HepG2 (cell line): ENCODE data around the gene NTM.

Experiments used
- CTCF ChIP-seq: sonication (generic); formaldehyde crosslinking; IDR thresholded peaks from 2 replicates; pipeline ENCODE4 v1.5.0; 2020; ENCODE audit warnings: mild to moderate bottlenecking, missing genetic modification reagents, moderate library complexity
- ESRRA ChIP-seq: sonication (generic); formaldehyde crosslinking; IDR thresholded peaks from 2 replicates; pipeline ENCODE4 v1.5.1; 2020; ENCODE audit warnings: mild to moderate bottlenecking, low read depth, missing genetic modification reagents
- GTF3A ChIP-seq: sonication (generic); formaldehyde crosslinking; conservative IDR thresholded peaks from 2 replicates; pipeline ENCODE4 v1.4.0; 2020; ENCODE audit warnings: mild to moderate bottlenecking, missing genetic modification reagents
- IRF2 ChIP-seq: IDR thresholded peaks from 2 replicates; pipeline ENCODE4 v1.6.1; 2018; ENCODE audit warnings: missing genetic modification reagents, missing compliant biosample characterization
- SRF ChIP-seq: IDR thresholded peaks from 2 replicates; pipeline ENCODE4 v1.6.1; 2011; ENCODE audit warnings: mild to moderate bottlenecking, low read depth, low read length, moderate library complexity
- TEAD3 ChIP-seq: optimal IDR thresholded peaks from 2 replicates; pipeline ENCODE3; 2016; ENCODE audit warnings: borderline replicate concordance
- ZKSCAN1 ChIP-seq: fragments of 150-350 bp; IDR thresholded peaks from 2 replicates; pipeline ENCODE4 v1.6.1; 2014; ENCODE audit warnings: low read length
- ZNF687 ChIP-seq: sonication (generic); formaldehyde crosslinking; IDR thresholded peaks from 2 replicates; pipeline ENCODE4 v1.5.1; 2020; ENCODE audit warnings: mild to moderate bottlenecking, missing genetic modification reagents, moderate library complexity
- ZSCAN20 ChIP-seq: sonication (generic); formaldehyde crosslinking; IDR thresholded peaks from 2 replicates; pipeline ENCODE4 v1.4.0; 2020; ENCODE audit warnings: missing genetic modification reagents, mild to moderate bottlenecking, borderline replicate concordance

GRCh38 chr11:131704682-131705081 is 334.3 kb downstream of the NTM start:
- TF ChIP-seq ESRRA (CRISPR knock-in tag), result no peak
- no peak for TF ChIP-seq GTF3A (CRISPR knock-in tag)
- no peak for TF ChIP-seq ZSCAN20
- no peak for TF ChIP-seq CTCF (CRISPR knock-in tag)
- no peak for TF ChIP-seq ZKSCAN1
- TF ChIP-seq ZNF687, result no peak
- TF ChIP-seq SRF, result no peak
- no peak for TF ChIP-seq TEAD3 (CRISPR knock-in tag)
- no peak for TF ChIP-seq IRF2 (CRISPR knock-in tag)
